ACC112 (cell line): Measurements from ENCODE around the gene AUNIP.
A peak's percentile ranks its signal among the peaks of the same experiment; 100 is the strongest.

Source experiments
- H2AFZ ChIP-seq: fragments of 200-600 bp; sonication (generic); one replicate; pipeline ENCODE4 v1.6.0; 2017; ENCODE audit warnings: antibody characterized with exemption, low read length; ENCODE audit not compliant: unreplicated experiment
- H3K27ac ChIP-seq: fragments of 200-600 bp; sonication (generic); 2 replicates; pipeline ENCODE4 v1.5.1; 2014; ENCODE audit warnings: low read depth, mild to moderate bottlenecking, antibody characterized with exemption, low read length, moderate library complexity
- H3K27me3 ChIP-seq: fragments of 200-600 bp; sonication (generic); 2 replicates; pipeline ENCODE4 v1.6.1; 2014; ENCODE audit warnings: mild to moderate bottlenecking, antibody characterized with exemption, low read length, moderate library complexity, mixed read lengths; ENCODE audit not compliant: insufficient read depth
- H3K36me3 ChIP-seq: fragments of 200-600 bp; sonication (generic); 2 replicates; pipeline ENCODE4 v1.6.1; 2016; ENCODE audit warnings: mild to moderate bottlenecking, antibody characterized with exemption, low read length, moderate library complexity, mixed read lengths; ENCODE audit not compliant: insufficient read depth
- H3K4me1 ChIP-seq: fragments of 200-600 bp; sonication (generic); one replicate; pipeline ENCODE4 v1.6.1; 2016; ENCODE audit warnings: low read length, mixed read lengths; ENCODE audit not compliant: insufficient read depth, unreplicated experiment, control insufficient read depth
- H3K4me3 ChIP-seq: fragments of 200-600 bp; sonication (generic); 2 replicates; pipeline ENCODE4 v1.5.1; 2014; ENCODE audit warnings: mild to moderate bottlenecking, low read depth, low read length
- H3K79me2 ChIP-seq: fragments of 200-600 bp; sonication (generic); one replicate; pipeline ENCODE4 v1.6.0; 2016; ENCODE audit warnings: low read length; ENCODE audit not compliant: control insufficient read depth, unreplicated experiment, insufficient read depth

AUNIP gene, protein sequence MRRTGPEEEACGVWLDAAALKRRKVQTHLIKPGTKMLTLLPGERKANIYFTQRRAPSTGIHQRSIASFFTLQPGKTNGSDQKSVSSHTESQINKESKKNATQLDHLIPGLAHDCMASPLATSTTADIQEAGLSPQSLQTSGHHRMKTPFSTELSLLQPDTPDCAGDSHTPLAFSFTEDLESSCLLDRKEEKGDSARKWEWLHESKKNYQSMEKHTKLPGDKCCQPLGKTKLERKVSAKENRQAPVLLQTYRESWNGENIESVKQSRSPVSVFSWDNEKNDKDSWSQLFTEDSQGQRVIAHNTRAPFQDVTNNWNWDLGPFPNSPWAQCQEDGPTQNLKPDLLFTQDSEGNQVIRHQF

DNA sequence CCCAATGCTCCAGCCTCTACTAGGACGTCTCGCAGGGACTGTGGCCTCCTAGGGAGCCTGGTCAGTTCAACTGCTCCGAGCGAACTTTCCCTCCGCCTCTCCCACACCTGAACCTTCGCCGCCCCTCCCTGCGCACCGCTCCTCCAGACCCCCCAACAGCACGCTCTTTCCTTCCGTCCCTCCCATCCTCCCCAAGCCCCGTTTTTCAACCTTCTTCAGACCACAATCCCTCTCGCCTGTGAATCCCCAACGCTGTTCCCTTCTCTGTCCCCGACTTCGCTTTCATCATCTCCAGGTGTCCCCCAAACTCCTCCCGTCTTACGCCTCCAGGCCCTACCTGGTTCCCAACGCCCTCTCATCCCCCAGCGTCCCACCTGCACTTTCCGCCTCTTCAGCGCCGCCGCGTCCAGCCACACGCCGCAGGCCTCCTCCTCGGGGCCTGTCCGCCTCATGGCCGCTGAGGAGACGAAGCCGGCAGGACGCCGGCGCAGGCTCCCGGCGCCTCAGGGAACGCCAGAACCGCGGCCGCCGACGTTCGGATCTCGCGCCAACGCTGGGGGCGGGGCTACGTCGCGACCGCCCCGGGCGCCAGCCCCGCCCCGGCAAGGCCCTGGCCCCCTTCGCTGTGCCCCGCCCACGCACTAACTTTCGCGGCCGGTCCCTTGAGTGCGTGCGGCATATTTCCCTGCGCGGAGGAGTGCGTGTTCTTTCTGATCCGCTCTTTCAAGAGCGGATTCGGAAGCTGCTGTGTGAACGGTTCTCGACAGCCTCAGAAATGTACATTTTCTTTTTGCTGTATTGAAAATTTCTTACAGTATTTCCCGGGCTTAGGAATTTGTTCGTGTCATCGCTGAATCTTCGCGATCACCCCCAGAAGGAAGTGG, at the start of gene AUNIP:
Gene AUNIP (minus strand): TSS at position 552 of the 884 bp plus-strand sequence. CDS start 100 bp downstream, at position 452.
- Histone ChIP-seq H2AFZ (peak within 1 kb of the TSS; percentile 63), H3K4me3 (peak within 1 kb of the TSS; percentile 92), H3K4me1 (peaks cover 13% of the 10 kb centered on the region), H3K79me2 (peaks cover 31% of the 10 kb centered on the region), H3K27me3 (no peaks in the 10 kb centered on the region), H3K27ac (peak within 1 kb of the TSS; percentile 69), H3K36me3 (peaks cover 7% of the 10 kb centered on the region)

DNA sequence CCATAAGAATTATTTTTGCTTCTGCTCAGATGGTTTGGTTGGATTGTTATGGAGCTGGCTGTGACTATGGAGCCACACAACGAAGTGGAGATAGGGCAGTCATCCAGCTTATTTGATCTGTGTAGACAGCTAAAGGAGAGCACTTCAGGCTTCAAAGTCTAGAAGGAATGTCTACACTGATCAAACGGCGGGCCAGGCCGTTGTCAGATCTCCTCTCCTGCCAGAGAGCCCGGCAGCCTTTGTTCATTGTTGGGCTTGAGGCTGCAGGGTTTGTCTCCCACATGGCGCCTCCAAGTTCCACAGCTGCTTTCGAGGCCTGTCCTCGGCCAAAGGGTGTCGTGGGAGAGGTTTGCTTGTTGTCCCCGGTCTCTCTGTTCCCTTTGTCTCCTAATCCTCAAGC, 49.8 kb upstream of the AUNIP start:
- no peak overlapping the region for H2AFZ ChIP-seq
- H3K36me3 ChIP-seq, result no peaks in the 10 kb centered on the region

DNA sequence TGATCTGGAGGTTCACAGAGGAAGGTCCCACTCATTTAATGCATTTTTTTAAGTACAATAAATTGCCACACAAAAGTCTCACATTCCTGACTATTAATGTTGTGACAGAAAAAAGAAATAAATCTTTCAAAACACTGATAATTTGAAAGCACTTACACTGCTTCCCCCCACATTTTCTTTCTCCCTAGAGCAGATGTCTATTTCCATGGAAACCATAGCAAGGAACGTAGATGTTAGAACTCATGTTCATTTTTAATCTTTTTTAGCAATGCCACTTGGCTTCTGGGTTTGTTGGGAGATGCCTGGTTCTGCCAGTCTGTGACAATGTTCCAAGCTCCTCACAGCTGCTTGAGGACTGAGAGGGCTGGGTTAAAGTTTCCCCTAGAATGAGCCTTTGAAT, 48.9 kb upstream of the AUNIP start:
- Histone ChIP-seq H3K36me3 (peaks cover 3% of the 10 kb centered on the region), H2AFZ (no peak overlapping the region), H3K27me3 (no peaks in the 10 kb centered on the region), H3K4me1 (peaks cover 23% of the 10 kb centered on the region), H3K27ac (no peak overlapping the region), H3K79me2 (peaks cover 17% of the 10 kb centered on the region), H3K4me3 (no peak overlapping the region)

More for the DNA sequence above, 49.8 kb upstream of the AUNIP start:
- no peak overlapping the region for H3K27ac ChIP-seq
- H3K79me2 ChIP-seq, result peaks cover 9% of the 10 kb centered on the region
- no peak overlapping the region for H3K4me3 ChIP-seq
- H3K4me1 ChIP-seq, result peaks cover 14% of the 10 kb centered on the region
- no peaks in the 10 kb centered on the region for H3K27me3 ChIP-seq

DNA sequence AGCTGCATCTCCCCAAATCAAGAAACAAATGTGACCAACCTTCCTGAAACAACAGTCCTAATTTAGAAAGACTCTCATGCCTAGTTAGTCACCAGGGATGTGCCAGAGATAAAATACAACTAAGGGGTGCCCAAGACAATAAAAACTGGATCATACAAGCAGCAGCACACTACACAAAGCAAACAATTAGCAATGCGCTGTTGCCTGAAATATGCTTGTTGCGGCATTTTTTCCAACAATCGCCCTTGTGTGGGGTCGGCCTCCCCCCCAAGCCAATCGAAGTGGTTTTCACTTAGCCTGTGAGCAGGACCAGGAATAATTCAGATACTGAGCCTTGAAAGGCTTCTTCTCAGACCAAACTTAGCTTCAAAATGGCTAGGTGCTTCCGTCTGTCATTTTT, 48.3 kb upstream of the AUNIP start:
- Histone ChIP-seq H3K79me2 (peaks cover 22% of the 10 kb centered on the region), H3K36me3 (peaks cover 8% of the 10 kb centered on the region), H3K4me1 (peaks cover 24% of the 10 kb centered on the region), H3K4me3 (no peak overlapping the region), H3K27ac (no peak overlapping the region), H2AFZ (no peak overlapping the region), H3K27me3 (no peaks in the 10 kb centered on the region)

DNA sequence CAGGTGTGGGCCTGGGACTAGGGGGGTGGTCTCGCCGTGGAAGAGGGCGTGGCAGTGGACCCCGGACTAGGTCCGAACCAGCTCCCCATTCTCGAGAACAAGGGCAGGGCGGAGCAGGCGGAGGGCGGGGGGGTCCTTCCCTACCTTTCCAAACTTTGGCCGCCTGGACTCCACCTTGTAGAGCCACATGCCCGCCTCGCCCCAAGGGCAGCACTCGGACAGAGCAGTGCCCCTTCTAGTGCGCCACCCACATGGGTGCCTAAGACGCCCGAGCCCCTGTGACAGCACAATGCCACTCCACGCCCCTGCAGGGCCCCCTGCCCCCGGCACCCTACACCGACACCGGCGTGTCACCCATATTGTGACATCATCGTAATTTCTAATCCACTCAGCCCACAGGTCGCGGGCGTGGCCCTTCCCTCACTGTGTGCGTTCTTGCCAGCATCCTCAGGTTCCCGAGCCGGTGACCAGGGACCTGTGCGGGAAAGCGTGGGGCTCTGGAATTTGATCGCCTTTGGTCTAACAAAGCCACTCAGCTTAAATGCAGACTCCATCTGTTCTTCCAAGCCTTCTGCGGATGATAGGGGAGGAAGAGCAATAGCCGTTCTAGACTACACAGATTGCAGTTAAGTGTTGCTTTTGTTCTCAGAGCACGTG, 47.5 kb upstream of the AUNIP start:
- peaks cover 15% of the 10 kb centered on the region for H3K36me3 ChIP-seq
- H2AFZ ChIP-seq, result no peak overlapping the region
- no peaks in the 10 kb centered on the region for H3K27me3 ChIP-seq
- peaks cover 16% of the 10 kb centered on the region for H3K4me1 ChIP-seq
- peaks cover 27% of the 10 kb centered on the region for H3K79me2 ChIP-seq
- no peak overlapping the region for H3K27ac ChIP-seq
- peak overlapping the region; percentile 90; the same call in 1 of the 2 replicates for H3K4me3 ChIP-seq

DNA sequence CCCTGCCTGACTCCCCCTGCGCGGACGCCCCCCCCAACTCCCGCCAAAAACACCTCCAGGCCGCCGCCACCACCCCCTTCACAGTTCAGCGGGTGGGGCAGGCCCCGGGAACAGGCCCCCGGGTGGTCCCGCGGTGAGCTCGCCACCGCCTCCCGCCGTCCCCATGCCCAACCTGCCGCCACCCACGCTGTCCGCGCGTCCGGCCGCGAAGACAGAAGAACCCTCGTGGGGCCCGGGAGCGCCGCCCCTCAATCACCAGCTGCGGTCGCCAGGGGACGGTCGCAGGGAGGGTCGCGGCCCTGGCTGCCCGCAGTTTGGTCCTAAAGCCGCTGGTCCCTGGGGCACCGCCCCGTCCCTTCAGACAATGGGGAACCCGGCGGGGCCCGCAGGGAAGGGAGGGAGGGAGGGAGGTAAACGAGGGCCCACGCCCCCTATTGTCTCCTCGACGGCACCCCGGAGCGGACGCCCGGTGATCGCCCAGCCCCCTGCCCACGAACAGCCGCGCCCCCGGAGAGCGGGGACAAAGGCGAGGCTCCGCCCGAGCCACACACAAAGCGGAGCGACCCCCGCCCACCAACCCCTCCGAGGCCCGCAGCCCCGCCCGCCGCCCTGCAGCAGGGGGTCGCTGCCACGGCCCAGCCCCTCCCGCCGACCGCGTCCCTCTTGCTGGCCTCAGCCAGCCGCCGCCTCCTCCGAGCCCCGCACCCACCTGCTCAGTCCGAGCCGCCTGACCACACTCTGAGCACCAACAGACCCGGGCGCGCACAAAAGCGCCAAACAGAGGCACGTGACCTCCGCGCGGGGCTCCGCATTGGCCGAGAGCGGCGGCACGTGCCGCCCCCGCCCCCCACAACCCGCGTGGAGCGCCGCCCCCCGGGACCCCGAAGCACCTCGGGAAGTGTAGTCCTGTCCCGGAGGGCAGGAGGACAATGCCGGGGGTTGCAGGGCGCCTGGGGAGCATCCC, 46.7 kb upstream of the AUNIP start, which contains the start of gene STMN1:
Gene STMN1 (minus strand): TSS at position 740 of the 964 bp plus-strand sequence. CDS start 1,743 bp downstream, outside the sequence.
- Histone ChIP-seq H2AFZ (peak within 1 kb of the TSS; percentile 63), H3K27me3 (no peaks in the 10 kb centered on the region), H3K4me3 (peak within 1 kb of the TSS; percentile 90), H3K36me3 (peaks cover 21% of the 10 kb centered on the region), H3K79me2 (peaks cover 27% of the 10 kb centered on the region), H3K27ac (peak within 1 kb of the TSS; percentile 83), H3K4me1 (peaks cover 14% of the 10 kb centered on the region)

DNA sequence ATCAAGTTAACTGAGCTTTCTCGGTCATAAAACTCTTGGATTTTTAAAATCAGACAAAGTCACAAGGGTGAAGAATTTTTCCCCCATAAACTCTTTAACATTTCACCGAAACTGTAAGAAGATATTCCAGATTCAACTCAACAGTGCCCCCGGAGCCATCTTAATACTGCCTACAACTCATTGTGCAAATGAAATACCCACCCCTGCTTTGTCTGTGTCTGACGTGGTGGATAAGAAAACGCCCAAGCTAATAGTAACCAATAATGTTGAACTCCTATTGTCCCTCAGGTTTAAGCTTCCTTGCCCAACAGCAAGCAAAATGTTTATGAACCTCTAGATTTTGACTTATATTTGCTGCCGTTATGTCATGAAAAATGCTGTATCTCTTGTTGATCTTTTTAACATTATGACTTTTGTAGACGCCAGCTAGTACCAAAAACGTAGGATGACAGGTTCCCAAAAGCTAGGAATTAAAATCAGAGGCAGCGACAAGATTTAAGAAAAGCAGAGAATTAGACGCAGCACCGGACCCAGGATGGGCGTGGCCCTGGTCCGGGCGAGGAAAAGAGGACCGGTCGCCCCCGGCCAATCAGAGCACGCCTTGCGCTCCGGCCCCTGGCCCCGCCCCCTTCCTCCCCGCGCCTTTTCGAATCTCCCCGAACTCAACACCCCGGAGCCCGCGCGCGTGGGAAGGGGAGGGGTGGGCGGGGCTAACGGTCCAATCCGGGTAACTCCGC, 45.9 kb upstream of the AUNIP start:
- Histone ChIP-seq H2AFZ (peak overlapping the region; percentile 63), H3K27me3 (no peaks in the 10 kb centered on the region), H3K27ac (peak overlapping the region; percentile 83), H3K4me3 (peak overlapping the region; percentile 90), H3K36me3 (peaks cover 28% of the 10 kb centered on the region), H3K79me2 (peaks cover 27% of the 10 kb centered on the region), H3K4me1 (peaks cover 14% of the 10 kb centered on the region)

DNA sequence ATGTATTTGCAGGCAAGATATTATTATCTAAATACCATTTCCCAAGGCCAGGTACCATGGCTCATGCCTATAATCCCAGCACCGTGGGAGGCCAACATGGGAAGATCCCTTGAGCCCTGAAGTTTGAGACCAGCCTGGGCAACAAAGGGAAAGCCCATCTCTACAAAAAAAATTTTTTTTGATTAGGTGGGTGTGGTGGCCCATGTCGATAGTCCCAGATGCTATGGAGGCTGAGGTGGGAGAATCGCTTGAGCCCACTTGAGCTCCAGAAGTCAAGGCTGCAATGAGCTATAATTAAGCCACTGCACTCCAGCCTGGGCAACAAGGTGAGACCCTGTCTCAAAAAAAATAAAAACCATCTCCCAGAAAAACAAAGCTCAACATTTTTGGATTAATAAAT, 44.7 kb upstream of the AUNIP start:
- H3K4me1 ChIP-seq, result peaks cover 14% of the 10 kb centered on the region
- peaks cover 28% of the 10 kb centered on the region for H3K36me3 ChIP-seq
- H3K4me3 ChIP-seq, result peak overlapping the region; percentile 90

DNA sequence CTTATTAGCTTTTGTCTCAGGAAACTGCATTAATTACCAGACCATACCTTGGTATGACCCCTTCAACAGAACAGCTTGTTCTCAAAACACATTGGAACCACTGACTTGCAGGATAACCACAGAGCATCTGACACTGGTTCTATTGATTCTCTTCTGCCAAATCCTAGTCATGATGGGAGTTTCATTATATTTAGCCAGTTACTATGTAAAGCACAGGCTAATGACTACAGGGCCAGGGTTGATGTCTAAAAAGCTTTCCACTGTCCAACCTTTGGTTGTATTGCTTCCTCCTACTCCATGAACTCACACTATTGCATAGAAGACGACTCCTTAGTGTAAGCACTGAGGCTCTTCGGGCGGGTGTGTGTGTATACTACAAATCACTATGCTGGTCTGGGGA, 43.2 kb upstream of the AUNIP start:
- Histone ChIP-seq H3K79me2 (peaks cover 27% of the 10 kb centered on the region), H2AFZ (no peak overlapping the region), H3K4me1 (peaks cover 14% of the 10 kb centered on the region), H3K27me3 (no peaks in the 10 kb centered on the region), H3K27ac (no peak overlapping the region), H3K4me3 (no peak overlapping the region), H3K36me3 (peaks cover 28% of the 10 kb centered on the region)

More for the DNA sequence above, 44.7 kb upstream of the AUNIP start:
- H3K27ac ChIP-seq, result no peak overlapping the region
- no peak overlapping the region for H2AFZ ChIP-seq
- H3K27me3 ChIP-seq, result no peaks in the 10 kb centered on the region
- H3K79me2 ChIP-seq, result peaks cover 27% of the 10 kb centered on the region
